Nephron progenitor cell (in vitro differentiated cells): ENCODE results near the gene TMEM108.

Experiments used
- DNase-seq: peaks from one replicate; pipeline ENCODE4 v3.0.0; 2021
- H3K27ac Mint-ChIP-seq: 2 replicates; pipeline ENCODE4 v1.8.0; 2021; ENCODE audit warnings: mild to moderate bottlenecking, moderate library complexity, mixed read lengths
- H3K27me3 Mint-ChIP-seq: 2 replicates; pipeline ENCODE4 v1.8.0; 2021; ENCODE audit warnings: mild to moderate bottlenecking, low read depth, mixed read lengths; ENCODE audit not compliant: poor library complexity
- H3K36me3 Mint-ChIP-seq: 2 replicates; pipeline ENCODE4 v1.8.0; 2021; ENCODE audit warnings: low read depth, mixed read lengths
- H3K4me1 Mint-ChIP-seq: 2 replicates; pipeline ENCODE4 v1.8.0; 2021; ENCODE audit warnings: mixed read lengths
- H3K4me3 Mint-ChIP-seq: 2 replicates; pipeline ENCODE4 v1.8.0; 2021; ENCODE audit warnings: mild to moderate bottlenecking, moderate library complexity, mixed read lengths
- H3K9me3 Mint-ChIP-seq: 2 replicates; pipeline ENCODE4 v1.8.0; 2021; ENCODE audit warnings: mild to moderate bottlenecking, moderate library complexity, mixed read lengths
- CTCF ChIP-seq: fragments of 200-600 bp; sonication (generic); IDR thresholded peaks from 2 replicates; pipeline ENCODE4 v1.5.0; 2021; ENCODE audit warnings: antibody characterized with exemption

The TMEM108 gene

GRCh38 chr3:133384331-133385027, 346.3 kb downstream of the TMEM108 start:
- Mint-ChIP-seq H3K4me3 (no peak overlapping the region), H3K27me3 (no peaks in the 10 kb centered on the region), H3K4me1 (peaks cover 29% of the 10 kb centered on the region), H3K27ac (no peak overlapping the region), H3K9me3 (no peaks in the 10 kb centered on the region), H3K36me3 (no peaks in the 10 kb centered on the region)
- peak; percentile 76 for DNase-seq
- TF ChIP-seq CTCF, result peak; percentile 92

- DNase-seq, result no peak
- Mint-ChIP-seq H3K27me3 (no peaks in the 10 kb centered on the region), H3K36me3 (peaks cover 5% of the 10 kb centered on the region), H3K9me3 (no peaks in the 10 kb centered on the region), H3K4me3 (no peak overlapping the region), H3K4me1 (peaks cover 40% of the 10 kb centered on the region), H3K27ac (no peak overlapping the region)
- no peak for TF ChIP-seq CTCF
These were observed 348.7 kb downstream of the TMEM108 start for GRCh38 chr3:133386876-133387275.

- no peak for DNase-seq
- H3K4me1 Mint-ChIP-seq, result peaks cover 45% of the 10 kb centered on the region
- no peak for TF ChIP-seq CTCF
- H3K4me3 Mint-ChIP-seq, result no peak overlapping the region
- no peak overlapping the region for H3K27ac Mint-ChIP-seq
- H3K9me3 Mint-ChIP-seq, result no peaks in the 10 kb centered on the region
- no peaks in the 10 kb centered on the region for H3K27me3 Mint-ChIP-seq
- H3K36me3 Mint-ChIP-seq, result peaks cover 7% of the 10 kb centered on the region
These were observed 349.1 kb downstream of the TMEM108 start for GRCh38 chr3:133387341-133387740.

- no peak for TF ChIP-seq CTCF
- peak; percentile 15 for DNase-seq
- Mint-ChIP-seq H3K4me1 (peaks cover 55% of the 10 kb centered on the region), H3K4me3 (no peak overlapping the region), H3K36me3 (peaks cover 22% of the 10 kb centered on the region), H3K27ac (no peak overlapping the region), H3K9me3 (peaks cover 2% of the 10 kb centered on the region), H3K27me3 (no peaks in the 10 kb centered on the region)
These were observed 350.7 kb downstream of the TMEM108 start for GRCh38 chr3:133388696-133389395.

- DNase-seq, result no peak
- H3K4me3 Mint-ChIP-seq, result no peak overlapping the region
- no peaks in the 10 kb centered on the region for H3K27me3 Mint-ChIP-seq
- peaks cover 50% of the 10 kb centered on the region for H3K4me1 Mint-ChIP-seq
- H3K36me3 Mint-ChIP-seq, result peaks cover 35% of the 10 kb centered on the region
- TF ChIP-seq CTCF, result no peak
- no peak overlapping the region for H3K27ac Mint-ChIP-seq
- peaks cover 10% of the 10 kb centered on the region for H3K9me3 Mint-ChIP-seq
These were observed 352.5 kb downstream of the TMEM108 start for GRCh38 chr3:133390715-133391114.

GRCh38 chr3:133393204-133393603, 355.0 kb downstream of the TMEM108 start:
- Mint-ChIP-seq H3K4me3 (no peak overlapping the region), H3K27me3 (no peaks in the 10 kb centered on the region), H3K9me3 (peaks cover 10% of the 10 kb centered on the region), H3K36me3 (peaks cover 35% of the 10 kb centered on the region), H3K27ac (no peak overlapping the region), H3K4me1 (peaks cover 48% of the 10 kb centered on the region)
- no peak for DNase-seq
- no peak for TF ChIP-seq CTCF
